HEK293 (cell line): Measurements from ENCODE around the gene LPIN3.

Source experiments
- KLF16 ChIP-seq: fragments of 450-650 bp; formaldehyde crosslinking; IDR thresholded peaks from 2 replicates; pipeline ENCODE4 v1.5.1; 2017; ENCODE audit warnings: missing biosample characterization, missing genetic modification characterization
- PRDM10 ChIP-seq: fragments of 450-650 bp; formaldehyde crosslinking; IDR thresholded peaks from 2 replicates; pipeline ENCODE4 v1.5.1; 2016; ENCODE audit warnings: missing biosample characterization, missing genetic modification characterization
- ZBTB1 ChIP-seq: fragments of 450-650 bp; formaldehyde crosslinking; IDR thresholded peaks from 2 replicates; pipeline ENCODE4 v1.5.1; 2016; ENCODE audit warnings: missing biosample characterization, missing genetic modification characterization
- ZFP3 ChIP-seq: fragments of 450-650 bp; formaldehyde crosslinking; IDR thresholded peaks from 2 replicates; pipeline ENCODE4 v1.5.1; 2016; ENCODE audit warnings: low read depth, missing biosample characterization, missing genetic modification characterization
- ZIC2 ChIP-seq: fragments of 450-650 bp; formaldehyde crosslinking; IDR thresholded peaks from 2 replicates; pipeline ENCODE4 v1.5.1; 2016; ENCODE audit warnings: missing biosample characterization, missing genetic modification characterization
- ZNF239 ChIP-seq: fragments of 450-650 bp; formaldehyde crosslinking; IDR thresholded peaks from 2 replicates; pipeline ENCODE4 v1.5.1; 2016; ENCODE audit warnings: missing biosample characterization, missing genetic modification characterization
- ZNF24 ChIP-seq: fragments of 450-650 bp; formaldehyde crosslinking; IDR thresholded peaks from 2 replicates; pipeline ENCODE4 v1.5.1; 2016; ENCODE audit warnings: missing biosample characterization, missing genetic modification characterization
- TF ChIP-seq, protein P1 (sequence below): fragments of 450-650 bp; formaldehyde crosslinking; conservative IDR thresholded peaks from 2 replicates; pipeline ENCODE4 v1.5.1; 2016; ENCODE audit warnings: low read depth, missing biosample characterization, missing genetic modification characterization
- TF ChIP-seq, protein P2 (sequence below): fragments of 450-650 bp; formaldehyde crosslinking; IDR thresholded peaks from 2 replicates; pipeline ENCODE4 v1.5.1; 2016; ENCODE audit warnings: missing biosample characterization, missing genetic modification characterization
- TF ChIP-seq, protein P3 (sequence below): fragments of 450-650 bp; formaldehyde crosslinking; IDR thresholded peaks from 2 replicates; pipeline ENCODE4 v1.5.1; 2016; ENCODE audit warnings: missing biosample characterization, missing genetic modification characterization

GRCh38 chr20:41334036-41334435 is 6.6 kb upstream of the LPIN3 start:
- TF ChIP-seq, protein P1, sequence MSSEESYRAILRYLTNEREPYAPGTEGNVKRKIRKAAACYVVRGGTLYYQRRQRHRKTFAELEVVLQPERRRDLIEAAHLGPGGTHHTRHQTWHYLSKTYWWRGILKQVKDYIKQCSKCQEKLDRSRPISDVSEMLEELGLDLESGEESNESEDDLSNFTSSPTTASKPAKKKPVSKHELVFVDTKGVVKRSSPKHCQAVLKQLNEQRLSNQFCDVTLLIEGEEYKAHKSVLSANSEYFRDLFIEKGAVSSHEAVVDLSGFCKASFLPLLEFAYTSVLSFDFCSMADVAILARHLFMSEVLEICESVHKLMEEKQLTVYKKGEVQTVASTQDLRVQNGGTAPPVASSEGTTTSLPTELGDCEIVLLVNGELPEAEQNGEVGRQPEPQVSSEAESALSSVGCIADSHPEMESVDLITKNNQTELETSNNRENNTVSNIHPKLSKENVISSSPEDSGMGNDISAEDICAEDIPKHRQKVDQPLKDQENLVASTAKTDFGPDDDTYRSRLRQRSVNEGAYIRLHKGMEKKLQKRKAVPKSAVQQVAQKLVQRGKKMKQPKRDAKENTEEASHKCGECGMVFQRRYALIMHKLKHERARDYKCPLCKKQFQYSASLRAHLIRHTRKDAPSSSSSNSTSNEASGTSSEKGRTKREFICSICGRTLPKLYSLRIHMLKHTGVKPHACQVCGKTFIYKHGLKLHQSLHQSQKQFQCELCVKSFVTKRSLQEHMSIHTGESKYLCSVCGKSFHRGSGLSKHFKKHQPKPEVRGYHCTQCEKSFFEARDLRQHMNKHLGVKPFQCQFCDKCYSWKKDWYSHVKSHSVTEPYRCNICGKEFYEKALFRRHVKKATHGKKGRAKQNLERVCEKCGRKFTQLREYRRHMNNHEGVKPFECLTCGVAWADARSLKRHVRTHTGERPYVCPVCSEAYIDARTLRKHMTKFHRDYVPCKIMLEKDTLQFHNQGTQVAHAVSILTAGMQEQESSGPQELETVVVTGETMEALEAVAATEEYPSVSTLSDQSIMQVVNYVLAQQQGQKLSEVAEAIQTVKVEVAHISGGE (tag by site-specific recombination), result no peak
- no peak for TF ChIP-seq ZNF239
- TF ChIP-seq, protein P2, sequence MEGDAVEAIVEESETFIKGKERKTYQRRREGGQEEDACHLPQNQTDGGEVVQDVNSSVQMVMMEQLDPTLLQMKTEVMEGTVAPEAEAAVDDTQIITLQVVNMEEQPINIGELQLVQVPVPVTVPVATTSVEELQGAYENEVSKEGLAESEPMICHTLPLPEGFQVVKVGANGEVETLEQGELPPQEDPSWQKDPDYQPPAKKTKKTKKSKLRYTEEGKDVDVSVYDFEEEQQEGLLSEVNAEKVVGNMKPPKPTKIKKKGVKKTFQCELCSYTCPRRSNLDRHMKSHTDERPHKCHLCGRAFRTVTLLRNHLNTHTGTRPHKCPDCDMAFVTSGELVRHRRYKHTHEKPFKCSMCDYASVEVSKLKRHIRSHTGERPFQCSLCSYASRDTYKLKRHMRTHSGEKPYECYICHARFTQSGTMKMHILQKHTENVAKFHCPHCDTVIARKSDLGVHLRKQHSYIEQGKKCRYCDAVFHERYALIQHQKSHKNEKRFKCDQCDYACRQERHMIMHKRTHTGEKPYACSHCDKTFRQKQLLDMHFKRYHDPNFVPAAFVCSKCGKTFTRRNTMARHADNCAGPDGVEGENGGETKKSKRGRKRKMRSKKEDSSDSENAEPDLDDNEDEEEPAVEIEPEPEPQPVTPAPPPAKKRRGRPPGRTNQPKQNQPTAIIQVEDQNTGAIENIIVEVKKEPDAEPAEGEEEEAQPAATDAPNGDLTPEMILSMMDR (tag by site-specific recombination), result no peak
- no peak for TF ChIP-seq ZNF24
- TF ChIP-seq, protein P3, sequence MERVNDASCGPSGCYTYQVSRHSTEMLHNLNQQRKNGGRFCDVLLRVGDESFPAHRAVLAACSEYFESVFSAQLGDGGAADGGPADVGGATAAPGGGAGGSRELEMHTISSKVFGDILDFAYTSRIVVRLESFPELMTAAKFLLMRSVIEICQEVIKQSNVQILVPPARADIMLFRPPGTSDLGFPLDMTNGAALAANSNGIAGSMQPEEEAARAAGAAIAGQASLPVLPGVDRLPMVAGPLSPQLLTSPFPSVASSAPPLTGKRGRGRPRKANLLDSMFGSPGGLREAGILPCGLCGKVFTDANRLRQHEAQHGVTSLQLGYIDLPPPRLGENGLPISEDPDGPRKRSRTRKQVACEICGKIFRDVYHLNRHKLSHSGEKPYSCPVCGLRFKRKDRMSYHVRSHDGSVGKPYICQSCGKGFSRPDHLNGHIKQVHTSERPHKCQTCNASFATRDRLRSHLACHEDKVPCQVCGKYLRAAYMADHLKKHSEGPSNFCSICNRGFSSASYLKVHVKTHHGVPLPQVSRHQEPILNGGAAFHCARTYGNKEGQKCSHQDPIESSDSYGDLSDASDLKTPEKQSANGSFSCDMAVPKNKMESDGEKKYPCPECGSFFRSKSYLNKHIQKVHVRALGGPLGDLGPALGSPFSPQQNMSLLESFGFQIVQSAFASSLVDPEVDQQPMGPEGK (tag by site-specific recombination), result no peak
- TF ChIP-seq ZFP3 (tag by site-specific recombination), result no peak
- no peak for TF ChIP-seq ZIC2 (tag by site-specific recombination)
- TF ChIP-seq KLF16, result no peak
- TF ChIP-seq ZBTB1 (tag by site-specific recombination), result no peak
- TF ChIP-seq PRDM10, result no peak
